ENCODE results near the gene BEND3.

Gene BEND3

GRCh38 chr6:107061125-107062020 lies 53.9 kb downstream of the BEND3 start:
- Histone ChIP-seq H3K27me3 (peaks cover 45% of the 10 kb centered on the region), H3K27ac (no peak overlapping the region), H3K36me3 (no peaks in the 10 kb centered on the region), H3K9me3 (no peaks in the 10 kb centered on the region), H3K4me1 (ENCODE audit: control insufficient read depth in 1 of 2, insufficient read depth in 1 of 2, low read depth in 1 of 2, low read length in 1 of 2) (peaks cover 9 to 22% of the 10 kb centered on the region in 2 experiments), H3K4me3 (ENCODE audit: low read depth in 1 of 2, low read length in 1 of 2) (no peak overlapping the region)
- TF ChIP-seq CTCF (IDR thresholded peaks at IDR 0.05): no peak

GRCh38 chr6:107060704-107061103 lies 54.6 kb downstream of the BEND3 start:
- H3K36me3 ChIP-seq: no peaks in the 10 kb centered on the region
- H3K27ac ChIP-seq: no peak overlapping the region

GRCh38 chr6:107059606-107060005 lies 55.7 kb downstream of the BEND3 start:
- Histone ChIP-seq H3K9me3 (no peaks in the 10 kb centered on the region), H3K36me3 (no peaks in the 10 kb centered on the region), H3K27me3 (peaks cover 45% of the 10 kb centered on the region), H3K4me1 (ENCODE audit: control insufficient read depth in 1 of 2, insufficient read depth in 1 of 2, low read depth in 1 of 2, low read length in 1 of 2) (peaks cover 5 to 13% of the 10 kb centered on the region in 2 experiments), H3K27ac (no peak overlapping the region), H3K4me3 (ENCODE audit: low read depth in 1 of 2, low read length in 1 of 2) (no peak overlapping the region)
- TF ChIP-seq CTCF (IDR thresholded peaks at IDR 0.05): no peak

More at GRCh38 chr6:107060704-107061103, 54.6 kb downstream of the BEND3 start:
- no peak overlapping the region for H3K4me3 ChIP-seq (ENCODE audit: low read depth in 1 of 2, low read length in 1 of 2)
- TF ChIP-seq CTCF (IDR thresholded peaks at IDR 0.05): no peak
- no peaks in the 10 kb centered on the region for H3K9me3 ChIP-seq
- H3K4me1 ChIP-seq (ENCODE audit: control insufficient read depth in 1 of 2, insufficient read depth in 1 of 2, low read depth in 1 of 2, low read length in 1 of 2): peaks cover 9 to 22% of the 10 kb centered on the region in 2 experiments
- H3K27me3 ChIP-seq: peaks cover 45% of the 10 kb centered on the region

GRCh38 chr6:107057679-107058078 lies 57.6 kb downstream of the BEND3 start:
- no peak overlapping the region for H3K27ac ChIP-seq
- H3K9me3 ChIP-seq: no peaks in the 10 kb centered on the region
- H3K4me3 ChIP-seq (ENCODE audit: low read depth in 1 of 2, low read length in 1 of 2): no peak overlapping the region
- peaks cover 2 to 9% of the 10 kb centered on the region in 2 experiments for H3K4me1 ChIP-seq (ENCODE audit: control insufficient read depth in 1 of 2, insufficient read depth in 1 of 2, low read depth in 1 of 2, low read length in 1 of 2)
- TF ChIP-seq CTCF (IDR thresholded peaks at IDR 0.05): no peak
- H3K36me3 ChIP-seq: no peaks in the 10 kb centered on the region
- H3K27me3 ChIP-seq: peaks cover 38% of the 10 kb centered on the region

GRCh38 chr6:107056796-107057195 lies 58.5 kb downstream of the BEND3 start:
- H3K4me3 ChIP-seq (ENCODE audit: low read depth in 1 of 2, low read length in 1 of 2): no peak overlapping the region
- H3K36me3 ChIP-seq: peaks cover 4% of the 10 kb centered on the region
- no peaks in the 10 kb centered on the region for H3K9me3 ChIP-seq
- H3K27ac ChIP-seq: no peak overlapping the region
- H3K4me1 ChIP-seq (ENCODE audit: control insufficient read depth in 1 of 2, insufficient read depth in 1 of 2, low read depth in 1 of 2, low read length in 1 of 2): peaks cover 2 to 8% of the 10 kb centered on the region in 2 experiments
- TF ChIP-seq CTCF (IDR thresholded peaks at IDR 0.05): no peak
- H3K27me3 ChIP-seq: peaks cover 29% of the 10 kb centered on the region
